GM12878 (cell line): ENCODE data around the gene FUT8. TPM values are rescaled to one million over a fixed set of nuclear protein-coding genes. Genes with fewer than 3 reads are reported as not detected.

Source experiments
- ATAC-seq: fragments of 200-7000 bp; cut with Tn5 transposase; 3 replicates; pipeline ENCODE4 v1.9.1; 2020; ENCODE audit warnings: mild to moderate bottlenecking, moderate library complexity
- BruUV-seq: library from RNA; stranded (reverse); fragments of 400-500 nt; replicated peaks from 2 replicates; lab custom pipeline; 2021; lab: Mats Ljungman, UMichigan
- CTCF ChIA-PET: fragments of 300-600 bp; sonication (Branson Sonifier 250); formaldehyde crosslinking; extraction: SDS; loops from one replicate; lab custom pipeline; 2021; ENCODE audit warnings: inconsistent platforms; lab: Yijun Ruan, JAX
- POLR2A ChIA-PET: fragments of 350-600 bp; formaldehyde crosslinking; extraction: SDS; loops from one replicate; lab custom pipeline; 2021; ENCODE audit warnings: inconsistent platforms; lab: Charles Lee
- RAD21 ChIA-PET: fragments of 300-600 bp; sonication (Branson Sonifier 250); formaldehyde crosslinking; loops from one replicate; lab custom pipeline; 2023; ENCODE audit warnings: antibody characterized with exemption; ENCODE audit not compliant: unreplicated experiment; lab: Charles Lee
- SMC1A ChIA-PET: fragments of 300-600 bp; sonication (Branson Sonifier 250); formaldehyde crosslinking; loops from one replicate; lab custom pipeline; 2023; ENCODE audit not compliant: unreplicated experiment, uncharacterized antibody; lab: Charles Lee
- DNase-seq: peaks from one replicate; pipeline ENCODE4 v3.0.0-alpha.2; 2011; ENCODE audit warnings: low read depth, low spot score
- FAIRE-seq: peaks from 3 replicates; lab custom pipeline; 2011; peaks lifted over from hg19 to GRCh38; lab: Jason Lieb, UNC
- H2AFZ ChIP-seq: 2 replicates; pipeline ENCODE4 v1.6.0; 2011; ENCODE audit warnings: low read depth, low read length, control low read depth; ENCODE audit not compliant: control insufficient read depth
- H3K27ac ChIP-seq: 2 replicates; pipeline ENCODE4 v1.5.1; 2011; ENCODE audit warnings: control low read depth; ENCODE audit not compliant: control insufficient read depth, insufficient read depth
- H3K27me3 ChIP-seq, 2 experiments: replicated peaks in 1 of 2; 2 replicates each; pipeline versions ENCODE4 v1.6.0 to v1.6.1; 2011; ENCODE audit warnings: low read length in 1 of 2; ENCODE audit not compliant: control insufficient read depth in 2 of 2, insufficient read depth in 2 of 2
- H3K36me3 ChIP-seq, 2 experiments: 2 replicates each; pipeline ENCODE4 v1.5.1; 2011; ENCODE audit warnings: low read length in 1 of 2; ENCODE audit not compliant: control insufficient read depth in 2 of 2, insufficient read depth in 2 of 2
- H3K4me1 ChIP-seq: 2 replicates; pipeline ENCODE4 v1.6.1; 2011; ENCODE audit warnings: mild to moderate bottlenecking, low read length, moderate library complexity, mixed read lengths; ENCODE audit not compliant: control insufficient read depth, insufficient read depth
- H3K4me2 ChIP-seq: 2 replicates; pipeline ENCODE4 v1.6.0; 2011; ENCODE audit warnings: control low read depth; ENCODE audit not compliant: control insufficient read depth, insufficient read depth
- H3K4me3 ChIP-seq: fragments of 200-600 bp; sonication (generic); 2 replicates; pipeline ENCODE4 v1.5.1; 2016
- H3K79me2 ChIP-seq: 2 replicates; pipeline ENCODE4 v1.6.0; 2011; ENCODE audit warnings: low read length; ENCODE audit not compliant: control insufficient read depth, insufficient read depth
- H3K9ac ChIP-seq: 2 replicates; pipeline ENCODE4 v1.8.0; 2011; ENCODE audit warnings: low read length, control low read depth, mixed read lengths; ENCODE audit not compliant: control insufficient read depth, insufficient read depth
- H3K9me3 ChIP-seq: replicated peaks from 3 replicates; pipeline ENCODE4 v1.5.1; 2011; ENCODE audit warnings: mild to moderate bottlenecking, low read length; ENCODE audit not compliant: control insufficient read depth, insufficient read depth
- H4K20me1 ChIP-seq: 2 replicates; pipeline ENCODE4 v1.6.0; 2011; ENCODE audit not compliant: control insufficient read depth, insufficient read depth
- BCL11A ChIP-seq: IDR thresholded peaks from 2 replicates; pipeline ENCODE4 v1.6.1; 2011; ENCODE audit warnings: low read depth, low read length
- NFXL1 ChIP-seq: fragments of 450-650 bp; IDR thresholded peaks from 2 replicates; pipeline ENCODE4 v1.6.1; 2017; ENCODE audit warnings: antibody characterized with exemption, mild to moderate bottlenecking, borderline replicate concordance
- RUNX3 ChIP-seq: IDR thresholded peaks from 2 replicates; pipeline ENCODE4 v1.6.1; 2012; ENCODE audit warnings: low read length, inconsistent platforms
- SIX5 ChIP-seq: IDR thresholded peaks from 2 replicates; pipeline ENCODE4 v1.6.1; 2011; ENCODE audit warnings: mild to moderate bottlenecking, low read depth, low read length, moderate library complexity; ENCODE audit not compliant: severe bottlenecking
- SMC3 ChIP-seq: IDR thresholded peaks from 2 replicates; pipeline ENCODE4 v1.6.1; 2011; ENCODE audit warnings: low read length, improper control_type of control experiment, borderline replicate concordance
- SRF ChIP-seq, 2 experiments: IDR thresholded peaks; 2 replicates each; pipeline ENCODE4 v1.6.1; 2011; ENCODE audit warnings: low read depth in 2 of 2, low read length in 2 of 2, mild to moderate bottlenecking in 1 of 2, moderate library complexity in 1 of 2
- ZNF384 ChIP-seq: IDR thresholded peaks from 2 replicates; pipeline ENCODE4 v1.6.1; 2012; ENCODE audit warnings: low read depth, mild to moderate bottlenecking, low read length, improper control_type of control experiment, borderline replicate concordance
- WGBS: methylation state at CpG from one replicate; pipeline ENCODE4 v1.1.6; 2016; ENCODE audit warnings: low lambda C conversion rate; ENCODE audit not compliant: insufficient replicate concordance, insufficient coverage; ENCODE audit errors: missing lambda C conversion rate; 5-methylcytosine and 5-hydroxymethylcytosine counted together
- in situ Hi-C: fragments of 300-500 bp; cut with MboI; formaldehyde crosslinking; loops from 9 replicates; pipeline ENCODE4 v1.14.3; 2018; ENCODE audit warnings: mixed read lengths
- intact Hi-C: fragments of 100-400 bp; cut with micrococcal nuclease; formaldehyde crosslinking; loops from one replicate; pipeline ENCODE4 v1.14.2; 2022; ENCODE audit not compliant: unreplicated experiment
- polyA plus RNA-seq, 11 experiments: library from polyadenylated mRNA; depleted of rRNA in 4 of 11; unstranded in 6 of 11; stranded (reverse) in 5 of 11; fragments of >200 nt; fragmentation: Nextera tagmentation in 4 of 11; fragmentation: Illumina TruSeq in 1 of 11; extraction: Ambion mirVana in 4 of 11; extraction: Trizol in 1 of 11; gene quantifications; 1 replicate in 1 of 11; 2 replicates in 10 of 11; pipeline versions ENCODE4 v1.2.1 to v1.2.3, GENCODE V29; 2011 to 2016; ENCODE audit warnings: inconsistent platforms in 2 of 11, missing spikeins in 2 of 11, low read depth in 1 of 11
- total RNA-seq, 4 experiments: library from RNA; depleted of rRNA in 3 of 4; stranded (reverse); fragments of >200 nt in 3 of 4; fragmentation: Illumina TruSeq in 1 of 4; extraction: Trizol in 1 of 4; gene quantifications; 2 replicates each; pipeline versions ENCODE4 v1.2.1 to v1.2.3, GENCODE V29; 2013 to 2021
- TF ChIP-seq, protein P1 (sequence below): fragments of 450-650 bp; IDR thresholded peaks from 2 replicates; pipeline ENCODE4 v1.6.1; 2017; ENCODE audit warnings: mild to moderate bottlenecking, low read depth, inconsistent platforms; ENCODE audit not compliant: poor library complexity, severe bottlenecking
- TF ChIP-seq, protein P2 (sequence below): fragments of 450-650 bp; IDR thresholded peaks from 2 replicates; pipeline ENCODE4 v1.6.1; 2016; ENCODE audit warnings: mild to moderate bottlenecking
- TF ChIP-seq, protein P3 (sequence below): fragments of 450-650 bp; formaldehyde crosslinking; IDR thresholded peaks from 2 replicates; pipeline ENCODE4 v1.5.0; 2022; ENCODE audit warnings: mild to moderate bottlenecking, missing genetic modification characterization

The FUT8 gene
- total and polyA plus RNA-seq, 10 of the 15 experiments (the other 5 are each of a cell fraction or from before 2014, with no cell fraction given), result 21.3 to 106 (median 66.3) TPM

DNA sequence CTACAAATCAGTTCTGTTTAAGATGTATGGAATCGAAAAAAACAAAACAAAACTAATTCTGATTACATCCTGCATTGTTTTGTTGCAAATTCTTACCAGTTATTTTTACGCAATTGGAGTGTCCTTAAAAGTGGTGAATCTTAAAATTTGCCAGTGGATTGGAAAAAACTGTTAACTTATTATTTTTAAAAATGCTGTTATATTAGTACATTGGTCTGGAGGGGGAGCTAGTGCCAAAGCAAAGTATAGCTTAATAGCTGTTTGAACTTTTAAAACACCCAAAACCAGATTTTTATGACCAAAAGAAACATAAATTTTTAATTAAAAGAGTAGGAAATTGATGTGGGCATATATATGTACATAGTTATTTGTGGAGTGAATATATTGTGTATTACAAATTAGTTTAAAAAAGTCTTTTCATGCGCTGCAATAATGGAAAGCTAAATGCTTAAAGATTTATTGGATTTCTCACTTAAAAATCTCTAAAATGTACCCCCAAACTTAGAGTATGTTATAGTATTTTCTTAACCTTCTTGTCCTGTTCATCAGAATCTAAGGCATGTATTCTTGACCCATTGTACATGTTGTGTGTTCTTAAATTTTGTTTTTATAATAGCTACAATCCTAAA lies 2.5 kb downstream of the FUT8 start (continued):
- TF ChIP-seq, protein P1, sequence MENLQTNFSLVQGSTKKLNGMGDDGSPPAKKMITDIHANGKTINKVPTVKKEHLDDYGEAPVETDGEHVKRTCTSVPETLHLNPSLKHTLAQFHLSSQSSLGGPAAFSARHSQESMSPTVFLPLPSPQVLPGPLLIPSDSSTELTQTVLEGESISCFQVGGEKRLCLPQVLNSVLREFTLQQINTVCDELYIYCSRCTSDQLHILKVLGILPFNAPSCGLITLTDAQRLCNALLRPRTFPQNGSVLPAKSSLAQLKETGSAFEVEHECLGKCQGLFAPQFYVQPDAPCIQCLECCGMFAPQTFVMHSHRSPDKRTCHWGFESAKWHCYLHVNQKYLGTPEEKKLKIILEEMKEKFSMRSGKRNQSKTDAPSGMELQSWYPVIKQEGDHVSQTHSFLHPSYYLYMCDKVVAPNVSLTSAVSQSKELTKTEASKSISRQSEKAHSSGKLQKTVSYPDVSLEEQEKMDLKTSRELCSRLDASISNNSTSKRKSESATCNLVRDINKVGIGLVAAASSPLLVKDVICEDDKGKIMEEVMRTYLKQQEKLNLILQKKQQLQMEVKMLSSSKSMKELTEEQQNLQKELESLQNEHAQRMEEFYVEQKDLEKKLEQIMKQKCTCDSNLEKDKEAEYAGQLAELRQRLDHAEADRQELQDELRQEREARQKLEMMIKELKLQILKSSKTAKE, result peak; percentile 14
- TF ChIP-seq SIX5, result no peak

DNA sequence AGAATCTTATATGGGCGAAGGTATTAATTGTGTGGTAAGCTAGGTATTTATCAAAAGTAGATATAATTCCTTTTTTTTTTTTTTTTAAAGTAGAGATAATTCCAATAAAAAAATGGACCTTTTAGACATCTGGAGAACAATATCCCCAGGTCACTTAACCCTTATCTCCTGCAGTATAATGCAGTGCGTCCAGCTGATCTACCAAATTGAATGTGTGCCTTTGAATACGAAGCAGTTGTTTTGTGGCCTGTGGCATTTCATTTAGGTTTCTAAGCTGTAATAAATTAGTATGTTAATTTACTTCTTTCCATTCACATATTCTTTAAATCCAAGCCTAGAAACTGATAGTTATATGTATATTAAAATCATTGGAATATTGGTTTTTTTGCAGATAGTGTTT lies 3.1 kb downstream of the FUT8 start:
- no TSS peak for BruUV-seq
- CTCF ChIA-PET, result interaction anchor here (0.6 to 10.0 kb wide), 88 partner anchors 8 to 979 kb away, joined by 3 to 323 read pairs (median 5); partner anchors contain the start of gene FNTB
- peak; percentile 75 for FAIRE-seq
- POLR2A ChIA-PET, result interaction anchor here (0.6 to 1.8 kb wide), 13 partner anchors 9 to 542 kb away, joined by 3 to 9 read pairs (median 3); no protein-coding TSS in a partner anchor
- Histone ChIP-seq H3K4me2 (no peak overlapping the region), H3K27me3 (no peaks in the 10 kb centered on the region), H4K20me1 (no peaks in the 10 kb centered on the region), H2AFZ (no peak overlapping the region), H3K9me3 (no peaks in the 10 kb centered on the region; the same call in 2 of the 3 replicates), H3K79me2 (peaks cover 90% of the 10 kb centered on the region), H3K4me3 (peak overlapping the region; percentile 57), H3K36me3 (no peaks in the 10 kb centered on the region; a peak in 1 of 4 replicates), H3K4me1 (no peaks in the 10 kb centered on the region), H3K27ac (no peak overlapping the region), H3K9ac (no peak overlapping the region)
- SMC1A ChIA-PET, result interaction anchor here (0.7 to 11.4 kb wide), 99 partner anchors 9 to 656 kb away, joined by 3 to 288 read pairs (median 5); no protein-coding TSS in a partner anchor
- intact Hi-C loops, result loop anchor here (1.0 to 10.0 kb wide), 6 partner anchors 62 to 544 kb away; no protein-coding TSS in a partner anchor
- in situ Hi-C loops, result loop anchor here (10.0 kb wide), 1 partner anchor 659 kb away; no protein-coding TSS in a partner anchor
- 34% methylated on average over 3 of the region's 3 CpGs for WGBS
- no peak for DNase-seq
- RAD21 ChIA-PET, result interaction anchor here (0.6 to 7.6 kb wide), 99 partner anchors 9 to 1871 kb away, joined by 3 to 287 read pairs (median 5); partner anchors contain the start of genes CHURC1 and FNTB
- ATAC-seq, result no peak
- TF ChIP-seq, protein P2, sequence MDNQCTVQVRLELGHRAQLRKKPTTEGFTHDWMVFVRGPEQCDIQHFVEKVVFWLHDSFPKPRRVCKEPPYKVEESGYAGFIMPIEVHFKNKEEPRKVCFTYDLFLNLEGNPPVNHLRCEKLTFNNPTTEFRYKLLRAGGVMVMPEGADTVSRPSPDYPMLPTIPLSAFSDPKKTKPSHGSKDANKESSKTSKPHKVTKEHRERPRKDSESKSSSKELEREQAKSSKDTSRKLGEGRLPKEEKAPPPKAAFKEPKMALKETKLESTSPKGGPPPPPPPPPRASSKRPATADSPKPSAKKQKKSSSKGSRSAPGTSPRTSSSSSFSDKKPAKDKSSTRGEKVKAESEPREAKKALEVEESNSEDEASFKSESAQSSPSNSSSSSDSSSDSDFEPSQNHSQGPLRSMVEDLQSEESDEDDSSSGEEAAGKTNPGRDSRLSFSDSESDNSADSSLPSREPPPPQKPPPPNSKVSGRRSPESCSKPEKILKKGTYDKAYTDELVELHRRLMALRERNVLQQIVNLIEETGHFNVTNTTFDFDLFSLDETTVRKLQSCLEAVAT, result no peak
- TF ChIP-seq RUNX3 (no peak), SMC3 (no peak), BCL11A (no peak), ZNF384 (no peak), NFXL1 (no peak), SRF (IDR thresholded peaks at IDR 0.05; ENCODE audit: low read depth in 2 of 2, low read length in 2 of 2) (no peak)
- TF ChIP-seq, protein P3, sequence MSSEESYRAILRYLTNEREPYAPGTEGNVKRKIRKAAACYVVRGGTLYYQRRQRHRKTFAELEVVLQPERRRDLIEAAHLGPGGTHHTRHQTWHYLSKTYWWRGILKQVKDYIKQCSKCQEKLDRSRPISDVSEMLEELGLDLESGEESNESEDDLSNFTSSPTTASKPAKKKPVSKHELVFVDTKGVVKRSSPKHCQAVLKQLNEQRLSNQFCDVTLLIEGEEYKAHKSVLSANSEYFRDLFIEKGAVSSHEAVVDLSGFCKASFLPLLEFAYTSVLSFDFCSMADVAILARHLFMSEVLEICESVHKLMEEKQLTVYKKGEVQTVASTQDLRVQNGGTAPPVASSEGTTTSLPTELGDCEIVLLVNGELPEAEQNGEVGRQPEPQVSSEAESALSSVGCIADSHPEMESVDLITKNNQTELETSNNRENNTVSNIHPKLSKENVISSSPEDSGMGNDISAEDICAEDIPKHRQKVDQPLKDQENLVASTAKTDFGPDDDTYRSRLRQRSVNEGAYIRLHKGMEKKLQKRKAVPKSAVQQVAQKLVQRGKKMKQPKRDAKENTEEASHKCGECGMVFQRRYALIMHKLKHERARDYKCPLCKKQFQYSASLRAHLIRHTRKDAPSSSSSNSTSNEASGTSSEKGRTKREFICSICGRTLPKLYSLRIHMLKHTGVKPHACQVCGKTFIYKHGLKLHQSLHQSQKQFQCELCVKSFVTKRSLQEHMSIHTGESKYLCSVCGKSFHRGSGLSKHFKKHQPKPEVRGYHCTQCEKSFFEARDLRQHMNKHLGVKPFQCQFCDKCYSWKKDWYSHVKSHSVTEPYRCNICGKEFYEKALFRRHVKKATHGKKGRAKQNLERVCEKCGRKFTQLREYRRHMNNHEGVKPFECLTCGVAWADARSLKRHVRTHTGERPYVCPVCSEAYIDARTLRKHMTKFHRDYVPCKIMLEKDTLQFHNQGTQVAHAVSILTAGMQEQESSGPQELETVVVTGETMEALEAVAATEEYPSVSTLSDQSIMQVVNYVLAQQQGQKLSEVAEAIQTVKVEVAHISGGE (CRISPR knock-in tag), result no peak
